ENCODE measurements around the gene RIBC2. TPM values are rescaled to one million over a fixed set of nuclear protein-coding genes. Genes with fewer than 3 reads are reported as not detected.

Gene RIBC2
- total and polyA plus RNA-seq, 9 of the 15 experiments (the other 6 are each of a cell fraction or from before 2014, with no cell fraction given) = not detected

GRCh38 chr22:45413013-45413367, 503 bp upstream of the RIBC2 start:
- ATAC-seq (no peak), DNase-seq (ENCODE audit: extremely low read depth in 1 of 4, low spot score in 3 of 4) (no peak), FAIRE-seq (no peak)
- no peak overlapping the region for H3K4me2 ChIP-seq (ENCODE audit: insufficient read depth, low read length)
- H3K9me1 ChIP-seq (ENCODE audit: control insufficient read depth, insufficient read depth, low read length) = no peaks in the 10 kb centered on the region
- no peaks in the 10 kb centered on the region for H4K20me1 ChIP-seq (replicated peaks; ENCODE audit: control insufficient read depth, insufficient read depth, low read length)
- no peak overlapping the region for H2AFZ ChIP-seq (ENCODE audit: low read depth, low read length)
- H3K9ac ChIP-seq (ENCODE audit: insufficient read depth in 1 of 2, low read depth in 2 of 2, low read length in 2 of 2) = no peak overlapping the region
- intact Hi-C loops (cut with micrococcal nuclease) = no loop called here
- no peak overlapping the region for H3K4me3 ChIP-seq
- CTCF ChIA-PET (ENCODE audit: low intra/inter-chr PET ratio) = no interaction called here
- no peaks in the 10 kb centered on the region for H3K79me2 ChIP-seq (ENCODE audit: control insufficient read depth, insufficient read depth, low read length)
- H3K36me3 ChIP-seq (ENCODE audit: control insufficient read depth, insufficient read depth, low read length) = no peaks in the 10 kb centered on the region
- POLR2A ChIA-PET = no interaction called here
- WGBS (ENCODE audit: insufficient coverage, low coverage, missing lambda C conversion rate) = 10% methylated on average over 4 of the region's 27 CpGs
- H3K27me3 ChIP-seq (ENCODE audit: control insufficient read depth in 2 of 2, insufficient read depth in 2 of 2, low read length in 2 of 2) = peaks cover 0 to 16% of the 10 kb centered on the region in 2 experiments; a peak in 2 of 5 replicates
- H3K27ac ChIP-seq (ENCODE audit: extremely low read depth, low read depth, low read length) = no peak overlapping the region
- H3K9me3 ChIP-seq (replicated peaks; ENCODE audit: control insufficient read depth, insufficient read depth, low read depth, low read length) = no peaks in the 10 kb centered on the region
- TF ChIP-seq MYBL2 (IDR thresholded peaks at IDR 0.05; ENCODE audit: low read depth) (no peak), MYBL2 (CRISPR knock-in tag; IDR thresholded peaks at IDR 0.05; ENCODE audit: borderline replicate concordance) (no peak), POLR2AphosphoS2 (IDR thresholded peaks at IDR 0.05; ENCODE audit: low read length) (no peak), MBD1 (CRISPR knock-in tag; IDR thresholded peaks at IDR 0.05) (no peak), KDM4B (IDR thresholded peaks at IDR 0.05; ENCODE audit: borderline replicate concordance in 2 of 2, low read depth in 1 of 2) (no peak), ZBTB40 (IDR thresholded peaks at IDR 0.05) (no peak), ZBTB40 (CRISPR knock-in tag; IDR thresholded peaks at IDR 0.05) (no peak)
- no peaks in the 10 kb centered on the region for H3K4me1 ChIP-seq (replicated peaks in 1 of 2; ENCODE audit: control insufficient read depth in 2 of 2, insufficient read depth in 2 of 2, low read length in 2 of 2)
- no TSS peak for BruUV-seq (replicated peaks)
- in situ Hi-C loops (cut with MboI) = no loop called here
